NAMALWA (cell line): ENCODE results near the gene SNTG2.
"Not testable (repeated sequence)": the region's sequence is repeated elsewhere in the genome, so short reads cannot be mapped to it uniquely, and the experiment has no call there.

Experiments
- DNase-seq: peaks from one replicate; pipeline ENCODE4 v3.0.0-alpha.2; 2015; ENCODE audit warnings: low spot score

Gene SNTG2

DNA sequence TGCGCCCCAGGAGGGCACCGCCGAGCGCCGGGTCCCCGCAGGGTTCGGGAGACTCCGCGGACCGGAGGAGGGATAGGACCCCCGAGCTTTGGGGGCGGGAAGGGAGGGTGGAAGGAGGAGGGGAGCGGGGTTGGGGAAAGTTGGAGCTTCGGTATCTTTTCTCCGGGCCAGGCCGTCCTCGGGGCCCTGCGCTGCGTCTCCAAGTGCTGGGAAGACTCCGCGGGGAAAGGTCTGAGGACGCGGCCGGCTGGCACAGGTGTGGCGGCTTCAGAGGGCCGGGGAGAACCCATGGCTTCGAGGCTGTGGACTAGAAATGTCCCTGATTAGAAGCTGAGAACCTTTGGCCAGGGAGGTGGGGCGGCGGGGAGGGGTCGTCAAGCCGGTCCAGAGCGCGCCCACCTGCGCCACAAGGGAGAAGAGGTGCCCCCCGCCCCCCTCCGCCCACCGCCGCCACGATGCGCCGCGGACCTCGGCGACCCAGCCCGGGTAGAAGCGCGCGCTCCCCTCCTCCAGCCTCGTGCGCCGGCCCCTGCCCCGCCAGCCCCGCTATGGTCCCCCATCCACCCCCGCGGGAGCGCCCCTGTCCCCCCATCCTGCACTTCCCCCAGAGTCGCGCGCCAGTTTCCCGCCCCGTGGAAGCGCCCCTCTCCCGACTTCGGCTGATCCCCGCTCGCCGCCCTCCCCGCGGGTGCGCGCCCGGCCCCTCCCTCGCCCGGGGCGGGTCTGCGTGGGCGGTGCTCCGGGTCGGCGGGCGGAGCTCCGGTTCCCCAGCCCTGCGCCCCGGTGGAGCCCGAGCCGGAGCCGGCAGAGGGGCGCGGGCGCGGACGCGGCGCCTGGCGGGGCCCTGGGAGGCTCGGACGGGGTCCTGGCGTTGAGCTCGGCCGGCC, at the start of gene SNTG2:
TSS of gene SNTG2 (plus strand) at position 770 of the 887 bp plus-strand sequence. CDS start 148 bp downstream, outside the sequence.
- DNase-seq: peak; percentile 25

DNA sequence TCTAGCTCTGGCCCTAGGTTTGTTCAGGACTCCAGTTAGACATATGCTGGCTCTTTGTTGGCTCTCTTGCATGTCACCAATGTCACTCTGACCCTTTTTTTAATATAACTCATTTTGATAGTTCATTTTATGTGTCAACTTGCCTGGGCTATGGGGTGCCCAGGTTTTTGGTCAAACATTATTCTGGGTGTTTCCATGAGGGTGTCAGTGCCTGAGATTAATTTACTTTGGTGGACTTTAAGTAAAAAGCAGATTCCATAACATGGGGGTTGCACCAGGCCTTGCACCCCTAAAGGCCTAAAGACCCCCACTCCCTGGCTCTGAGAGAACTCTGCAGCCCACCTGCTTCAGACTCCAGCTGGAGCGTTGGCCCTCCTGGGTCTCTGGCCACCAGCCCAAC, 48.1 kb upstream of the SNTG2 start:
- DNase-seq: no peak

- DNase-seq: no peak
Measured at GRCh38 chr2:903223-903900, 47.3 kb upstream of the SNTG2 start.

GRCh38 chr2:904246-905024, 46.2 kb upstream of the SNTG2 start:
- DNase-seq: no peak

DNA sequence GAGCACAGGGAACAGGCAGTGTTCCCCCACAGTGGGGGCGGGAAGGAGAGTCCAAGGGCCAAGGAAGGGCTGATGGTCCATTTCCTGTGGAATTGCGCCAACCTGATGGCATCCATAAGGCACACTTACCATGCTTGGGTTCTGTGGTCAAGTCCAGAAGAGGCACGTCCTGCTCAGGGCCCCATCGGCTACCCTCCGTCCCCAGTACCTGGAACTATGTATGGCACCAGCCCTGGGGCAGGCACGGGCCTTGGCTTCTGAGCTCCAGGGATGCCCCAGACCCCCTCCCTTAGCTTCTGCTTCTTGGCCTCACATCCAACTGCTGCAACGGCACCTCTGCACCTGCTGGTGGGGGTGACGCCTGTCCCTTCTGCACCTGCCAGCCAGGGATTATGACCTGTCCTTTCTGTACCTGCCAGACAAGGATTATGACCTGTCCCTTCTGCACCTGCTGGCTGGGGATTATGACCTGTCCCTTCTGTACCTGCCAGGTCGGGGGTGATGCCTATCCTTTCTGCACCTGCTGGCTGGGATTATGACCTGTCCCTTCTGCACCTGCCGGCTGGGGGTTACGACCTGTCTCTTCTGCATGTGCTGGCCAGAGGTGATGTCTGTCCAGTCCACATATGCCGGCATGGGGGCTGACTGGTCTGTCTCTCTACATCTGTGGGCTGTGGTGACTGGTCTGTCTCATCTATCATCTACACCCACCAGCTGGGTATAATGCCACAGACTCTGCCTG, 45.4 kb upstream of the SNTG2 start:
- DNase-seq: no peak

- DNase-seq: no peak
Measured at GRCh38 chr2:905833-906140, 44.9 kb upstream of the SNTG2 start.

- no peak for DNase-seq
Measured at GRCh38 chr2:907706-908105, 42.9 kb upstream of the SNTG2 start.

DNA sequence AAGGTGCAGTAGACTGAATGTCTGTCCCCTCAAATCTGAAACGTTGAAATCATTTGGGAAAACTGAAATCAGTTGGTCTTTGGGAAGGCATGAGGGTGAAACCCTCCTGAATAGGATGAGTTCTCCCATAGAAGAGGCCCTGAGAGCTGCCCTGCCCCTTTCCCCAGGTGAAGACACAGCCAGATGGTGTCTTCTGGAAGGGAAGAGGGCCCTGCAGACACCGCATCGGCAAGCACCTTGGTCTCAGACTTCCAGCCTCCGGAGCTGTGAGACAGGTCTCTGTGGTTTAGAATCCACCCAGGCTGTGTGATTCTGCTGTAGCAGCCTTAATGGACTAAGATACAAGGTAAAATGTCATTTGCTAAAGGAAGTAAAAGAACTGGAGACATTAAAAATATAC, 42.1 kb upstream of the SNTG2 start:
- DNase-seq: no peak

GRCh38 chr2:909764-910379, 40.8 kb upstream of the SNTG2 start:
- DNase-seq: not testable (repeated sequence)

GRCh38 chr2:910698-911097, 40.0 kb upstream of the SNTG2 start:
- no peak for DNase-seq

DNA sequence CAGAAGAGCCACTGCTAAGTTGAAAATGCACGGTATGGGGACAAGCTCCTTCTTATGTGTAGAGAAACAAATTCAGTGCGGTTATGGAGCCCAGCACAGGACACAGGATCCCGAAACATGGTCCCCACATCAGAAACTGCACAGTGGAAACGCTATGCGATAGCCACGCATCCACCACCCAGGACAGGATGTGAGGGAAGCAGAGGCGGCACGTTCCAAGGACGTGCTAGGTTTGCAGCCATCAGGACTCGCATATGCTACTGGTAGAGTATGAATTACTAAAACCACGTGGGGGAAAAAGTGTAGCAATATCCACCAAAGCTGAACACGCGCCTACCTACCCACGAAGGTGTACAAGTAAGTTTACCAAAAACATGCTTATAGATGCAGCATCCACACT, 34.7 kb upstream of the SNTG2 start:
- DNase-seq: no peak

DNA sequence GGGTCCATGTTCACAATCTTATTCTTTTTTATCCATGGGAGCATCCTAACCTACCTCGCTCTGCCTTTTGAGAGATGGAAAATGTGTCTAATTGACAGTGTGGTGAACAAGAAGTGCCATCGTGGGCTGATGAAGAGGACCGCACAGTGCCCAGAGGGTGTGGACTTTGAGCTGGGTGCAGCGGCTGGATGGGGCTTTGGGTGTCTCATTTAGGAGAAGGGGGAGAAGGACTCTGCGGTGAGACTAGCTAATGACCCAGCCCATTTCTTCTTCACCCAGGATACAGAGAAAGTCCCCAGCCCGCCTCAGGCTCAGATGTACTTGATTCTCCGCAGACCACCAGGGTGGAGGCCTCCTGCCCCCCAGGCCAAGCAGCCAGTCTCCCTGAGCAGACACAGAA, 33.7 kb upstream of the SNTG2 start:
- no peak for DNase-seq

DNA sequence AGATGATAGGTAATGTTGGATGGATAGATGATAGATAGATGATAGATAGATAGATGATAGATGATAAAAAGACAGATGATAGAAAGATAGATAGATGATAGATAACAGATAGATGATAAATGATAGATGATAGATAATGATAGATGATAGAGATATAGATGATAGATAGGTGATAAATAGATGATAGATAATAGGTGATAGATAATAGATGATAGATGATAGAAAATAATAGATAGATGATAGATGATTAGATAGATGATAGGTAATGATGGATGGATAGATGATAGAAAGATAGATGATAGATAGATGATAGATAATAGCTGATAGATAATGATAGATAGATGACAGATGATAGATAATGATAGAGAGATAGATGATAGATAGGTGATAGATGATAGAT, 31.0 kb upstream of the SNTG2 start:
- DNase-seq: no peak

DNA sequence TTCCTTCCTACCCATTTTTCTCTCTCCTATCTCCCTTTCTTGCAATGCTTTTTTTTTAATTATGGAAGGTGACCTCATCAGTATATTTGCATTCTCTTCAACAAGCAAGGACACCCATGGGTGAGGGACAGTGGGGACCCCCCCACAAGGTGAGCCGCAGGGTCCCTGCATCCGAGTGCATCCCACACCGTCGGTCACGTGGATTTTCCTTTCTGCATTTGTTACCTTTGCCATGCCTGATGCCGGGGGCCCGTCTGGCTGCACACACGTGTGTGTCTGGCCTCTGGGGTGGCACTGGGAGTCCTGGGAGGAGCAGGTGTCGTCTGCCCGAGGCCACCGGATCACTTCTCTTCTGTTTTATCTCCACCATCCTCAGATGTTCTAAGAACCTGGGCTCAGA, 30.1 kb upstream of the SNTG2 start:
- no peak for DNase-seq

DNA sequence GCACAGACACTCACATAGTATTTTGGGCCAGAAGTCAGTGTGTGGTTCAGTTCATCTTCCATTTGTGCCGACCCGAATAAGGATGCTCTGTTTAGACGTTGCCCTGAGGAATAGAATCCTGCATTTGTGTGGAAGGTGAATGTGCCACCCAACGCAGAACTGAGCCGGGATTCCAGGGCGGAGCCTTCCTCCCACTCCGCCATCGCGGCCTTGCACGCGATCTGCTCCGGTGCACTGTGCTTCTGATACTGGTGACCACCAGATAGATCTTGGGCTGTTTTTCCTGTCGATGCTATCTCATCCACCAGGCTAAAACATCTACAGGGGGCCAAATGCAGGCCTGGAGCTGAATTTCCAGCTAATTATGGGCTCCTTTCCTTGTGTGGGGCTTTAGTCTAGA, 29.6 kb upstream of the SNTG2 start:
- DNase-seq: no peak

DNA sequence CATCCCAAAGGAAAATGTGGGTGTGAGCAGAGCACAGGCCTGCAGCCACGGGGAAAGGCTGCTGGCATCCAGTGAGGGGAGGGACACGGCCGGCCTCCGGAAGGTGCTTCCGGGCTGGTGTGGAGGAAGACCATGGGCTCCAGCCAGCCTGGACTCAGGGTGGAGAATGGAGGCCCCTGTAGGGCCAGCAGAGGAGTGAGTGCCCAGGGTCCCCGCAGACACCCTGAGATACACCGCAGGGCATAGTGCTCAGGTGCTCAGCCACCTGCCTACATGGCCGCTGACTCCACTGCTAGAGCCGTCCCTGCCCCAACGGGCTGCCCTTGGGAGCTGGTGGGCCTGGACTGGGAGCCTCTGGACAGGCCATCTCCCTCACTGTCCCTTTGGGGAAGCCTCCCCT, 28.5 kb upstream of the SNTG2 start:
- no peak for DNase-seq

GRCh38 chr2:923832-924601, 26.6 kb upstream of the SNTG2 start:
- DNase-seq: no peak

DNA sequence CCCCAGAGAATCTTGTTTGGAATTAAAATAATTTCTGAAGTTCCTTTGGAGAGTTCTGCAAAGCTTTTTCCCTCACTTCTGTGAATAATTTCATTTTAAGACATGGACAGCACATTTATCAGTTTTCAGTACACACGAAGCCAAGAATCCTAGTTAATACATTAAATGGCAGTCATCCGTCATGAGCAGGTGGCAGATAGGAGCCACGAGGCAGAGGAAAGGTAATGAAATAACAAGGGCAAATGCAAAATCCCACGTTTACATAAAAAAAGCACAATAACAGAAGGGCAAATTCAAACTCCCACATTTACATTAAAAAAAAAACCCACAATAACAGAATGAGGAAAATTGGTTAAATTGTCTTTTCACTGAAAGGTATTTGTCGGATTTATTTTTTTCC, 25.9 kb upstream of the SNTG2 start:
- no peak for DNase-seq

GRCh38 chr2:925309-925708, 25.3 kb upstream of the SNTG2 start:
- no peak for DNase-seq

DNA sequence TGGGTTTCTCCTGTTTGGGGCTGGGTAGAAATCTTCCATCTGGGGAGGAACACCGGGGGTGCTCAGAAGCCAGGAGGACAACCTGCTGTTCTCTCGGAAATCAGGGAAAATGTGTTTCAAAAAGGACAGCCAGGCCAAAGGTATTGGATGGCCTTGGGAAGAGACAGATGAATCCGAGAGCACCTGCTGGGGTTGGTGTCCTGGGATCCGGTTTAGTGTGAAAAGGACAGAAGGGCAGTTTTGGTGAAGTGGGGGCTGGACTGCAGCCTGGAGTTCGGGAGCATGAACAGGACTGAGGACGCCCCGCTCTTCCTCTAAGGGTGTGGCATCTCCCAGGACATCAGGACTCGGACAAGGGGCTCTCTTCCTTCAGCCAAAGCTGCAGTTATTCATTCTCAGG, 24.9 kb upstream of the SNTG2 start:
- no peak for DNase-seq

DNA sequence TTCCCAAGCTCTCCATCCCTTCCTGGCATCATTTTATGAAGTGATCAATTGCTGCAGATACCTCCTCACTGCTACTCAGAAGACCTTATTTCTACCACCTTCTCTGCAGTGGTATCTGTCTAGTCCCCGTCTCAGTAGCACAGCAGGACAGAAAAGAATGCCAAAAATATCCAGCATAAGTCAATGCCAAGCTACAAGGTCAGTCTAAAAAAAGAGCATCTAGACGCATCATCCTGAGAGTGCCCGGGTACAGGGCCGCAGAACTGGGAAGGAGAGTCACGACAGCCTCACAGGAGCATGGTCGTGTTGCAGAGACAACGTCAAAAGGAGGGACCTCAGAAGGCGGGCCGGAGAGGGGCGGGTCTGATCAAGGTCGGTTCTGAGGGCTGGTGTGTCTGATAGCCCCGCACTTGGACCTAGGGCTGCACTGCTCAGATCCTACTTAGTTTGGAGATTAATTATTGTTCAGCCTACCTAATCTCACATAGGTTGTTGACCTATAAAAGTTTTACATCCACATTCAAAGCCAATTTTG, 24.3 kb upstream of the SNTG2 start:
- no peak for DNase-seq
